OCI-LY1 (cell line): Measurements from ENCODE around the gene RTF2.

Experiments used
- CTCF ChIP-seq: fragments of 200-600 bp; sonication (generic), shearing (Covaris generic); IDR thresholded peaks from 2 replicates; pipeline ENCODE4 v1.5.1; 2017; ENCODE audit warnings: mild to moderate bottlenecking, antibody characterized with exemption, low read length, moderate library complexity, mixed read lengths
- EZH2 ChIP-seq: fragments of 200-600 bp; sonication (generic), shearing (Covaris generic); IDR thresholded peaks from 2 replicates; pipeline ENCODE4 v1.8.0; 2017; ENCODE audit warnings: borderline replicate concordance, mixed run types, mild to moderate bottlenecking, antibody characterized with exemption, low read length, moderate library complexity, mixed read lengths

- no peak for TF ChIP-seq CTCF
- no peak for TF ChIP-seq EZH2
These were observed 74.1 kb downstream of the RTF2 start for GRCh38 chr20:56542489-56543030.
